Activated CD8-positive, alpha-beta memory T cell treated with anti-CD3 and anti-CD28 coated beads for 1 hour (primary cell): Measurements from ENCODE around the gene GRB10.

Experiments
- DNase-seq, 2 donors: peaks; one replicate each; pipeline ENCODE4 v3.0.0-alpha.2; 2020; ENCODE audit warnings: low read depth in 1 of 2; ENCODE audit errors: extremely low read depth in 1 of 2

GRB10 gene

GRCh38 chr7:50674896-50675835, 107.5 kb downstream of the GRB10 start:
- no peak for DNase-seq

GRCh38 chr7:50674299-50674698, 108.4 kb downstream of the GRB10 start:
- no peak for DNase-seq

GRCh38 chr7:50673096-50673495, 109.6 kb downstream of the GRB10 start:
- no peak for DNase-seq

DNA sequence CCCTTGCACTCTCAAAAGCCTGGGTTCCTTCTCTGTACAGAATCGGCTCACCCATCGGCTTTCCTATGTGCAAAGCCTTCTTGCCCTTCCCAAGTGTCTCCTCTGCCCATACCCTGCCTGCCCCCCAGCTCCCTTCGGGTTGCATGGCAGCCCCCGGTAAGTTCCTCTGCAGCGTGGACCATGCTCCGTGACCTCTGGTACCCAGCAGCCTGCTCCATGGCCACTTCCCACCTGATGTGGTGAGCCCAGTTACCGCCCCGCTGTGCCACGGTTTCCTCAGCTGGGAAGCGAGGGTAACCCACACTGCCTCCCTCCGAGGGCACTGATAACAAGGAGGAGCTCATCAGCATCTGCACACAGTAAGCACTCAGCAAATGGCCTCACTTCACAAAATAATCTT, 110.7 kb downstream of the GRB10 start:
- DNase-seq: no peak

DNA sequence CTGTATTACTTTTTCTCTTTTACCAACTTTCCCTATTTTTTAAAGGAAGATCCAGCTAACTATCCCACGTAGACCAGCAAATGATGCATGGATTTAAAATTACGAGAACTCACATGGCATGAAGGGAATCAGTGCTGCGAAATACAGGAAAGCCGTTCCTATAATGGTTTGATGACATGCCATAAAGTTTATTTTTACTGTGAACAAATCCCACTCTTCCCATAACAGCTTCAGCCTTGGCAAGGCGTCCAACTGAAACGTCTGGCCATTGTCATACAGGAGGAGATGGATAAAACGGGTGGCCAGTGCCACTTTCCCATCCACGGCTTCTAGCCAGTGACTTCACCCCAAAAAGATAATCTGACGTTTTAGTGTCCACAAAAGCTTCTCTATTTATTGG, 111.3 kb downstream of the GRB10 start:
- no peak for DNase-seq

GRCh38 chr7:50669890-50670289, 112.8 kb downstream of the GRB10 start:
- DNase-seq: no peak

GRCh38 chr7:50667789-50668226, 114.9 kb downstream of the GRB10 start:
- DNase-seq: no peak

DNA sequence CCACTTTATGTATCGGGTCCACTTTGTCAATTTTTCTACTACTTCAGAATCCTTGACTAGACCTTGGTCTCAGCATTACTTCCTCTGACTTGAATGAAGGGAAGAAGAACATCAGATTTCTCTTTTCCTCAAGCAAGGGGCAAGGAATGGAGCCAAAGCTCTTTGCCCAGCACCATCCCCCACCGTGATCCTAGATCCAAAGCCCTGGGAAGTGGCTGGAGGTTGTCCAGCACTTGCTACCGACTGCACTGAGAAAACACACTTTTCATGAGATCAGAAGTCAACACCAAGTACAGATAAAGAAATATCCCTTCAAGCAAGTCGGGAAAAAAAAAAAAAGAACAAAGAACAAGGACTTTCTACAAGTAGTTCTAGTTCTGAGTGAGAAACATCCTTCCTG, 115.4 kb downstream of the GRB10 start:
- DNase-seq: no peak

DNA sequence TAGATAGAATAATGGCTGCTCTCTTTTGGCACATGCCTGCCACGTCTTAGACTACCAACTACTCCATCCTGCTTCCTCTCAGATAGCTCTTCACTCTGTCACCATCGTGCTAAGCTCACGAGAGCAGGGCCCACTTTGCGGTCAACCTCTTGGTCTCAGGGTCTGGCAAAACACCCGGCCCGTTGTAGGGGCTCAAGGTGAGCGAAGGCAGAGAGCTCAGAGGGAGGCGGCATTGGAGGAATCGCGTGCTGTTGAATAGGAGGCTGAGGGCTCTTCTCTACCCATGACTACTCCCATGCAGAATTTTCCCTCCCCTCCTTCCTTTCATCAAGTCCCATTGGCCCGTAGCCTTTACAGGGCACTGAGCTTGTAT, 116.6 kb downstream of the GRB10 start:
- no peak for DNase-seq

DNA sequence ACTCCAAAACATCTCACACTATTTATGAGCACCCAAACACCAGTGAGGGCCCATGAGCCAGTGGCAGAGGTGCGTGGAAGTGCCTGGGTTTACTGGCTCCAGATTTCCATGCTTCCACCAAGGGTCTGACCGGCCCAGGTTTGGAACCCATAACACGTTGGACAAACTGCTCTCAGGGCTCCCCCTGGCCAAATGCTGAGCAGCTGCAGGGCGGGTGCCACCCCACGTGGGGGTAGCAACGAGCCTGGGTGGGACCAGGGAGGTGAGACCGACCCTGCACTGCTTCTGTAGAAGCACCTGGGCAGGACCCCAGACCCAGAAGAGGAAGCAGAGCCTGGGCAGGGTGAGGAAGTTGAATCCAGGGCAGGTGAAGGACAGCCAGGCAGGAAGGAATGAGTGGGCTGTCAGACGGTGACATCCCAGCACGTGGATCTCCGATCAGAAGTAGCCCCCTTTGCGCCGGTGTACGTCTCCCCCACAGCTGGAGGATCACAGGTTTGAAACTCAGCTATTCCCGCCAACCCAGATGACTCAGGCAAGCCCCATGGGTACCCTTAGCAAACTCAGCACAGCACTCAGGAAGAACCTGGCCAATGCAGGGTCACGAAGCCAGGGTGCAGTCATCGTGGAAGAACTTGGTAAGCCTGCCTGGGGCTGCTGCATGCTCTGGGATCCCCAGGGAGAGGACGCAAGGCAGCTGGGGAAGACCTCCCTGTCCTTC, 117.1 kb downstream of the GRB10 start:
- no peak for DNase-seq

DNA sequence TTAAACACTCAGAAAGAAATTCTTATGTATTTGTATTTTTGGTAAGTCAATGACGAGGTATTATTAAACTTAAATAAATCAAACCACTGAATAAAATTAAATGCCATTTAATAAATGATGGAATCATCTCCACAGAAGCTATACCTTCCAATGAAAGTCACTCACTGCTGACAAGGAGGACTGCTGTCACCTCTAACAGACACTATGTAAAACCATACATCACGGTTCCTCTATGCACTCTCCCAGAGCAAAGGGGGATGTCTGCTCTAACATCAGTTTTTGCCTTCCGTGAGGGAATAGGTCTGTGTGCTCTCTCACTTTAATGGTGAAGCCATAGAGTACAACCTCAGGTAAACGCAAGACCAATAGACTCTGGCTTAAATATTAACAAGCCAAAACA, 117.8 kb downstream of the GRB10 start:
- no peak for DNase-seq

DNA sequence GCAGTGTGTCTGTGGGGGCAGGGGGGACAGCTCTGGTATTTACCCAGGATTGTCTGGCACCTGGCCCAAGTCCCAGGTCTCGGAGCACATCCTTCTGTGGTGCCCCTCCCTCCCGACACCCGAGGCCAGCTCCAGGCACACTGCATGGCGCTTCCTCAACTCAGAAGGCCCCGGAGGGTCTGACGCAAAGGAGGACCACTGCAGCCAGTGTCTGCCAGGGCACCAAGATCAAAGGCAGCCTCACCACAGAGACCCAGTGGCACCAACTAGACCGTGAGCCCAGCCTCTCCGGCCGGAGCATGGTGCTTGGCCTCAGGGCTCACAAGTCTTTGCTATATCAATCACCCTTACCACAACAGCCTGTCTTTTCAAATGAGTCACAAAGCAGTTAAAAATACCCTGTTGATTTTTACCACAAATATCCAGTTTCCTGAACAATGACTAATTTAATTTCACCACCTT, 118.2 kb downstream of the GRB10 start:
- no peak for DNase-seq

DNA sequence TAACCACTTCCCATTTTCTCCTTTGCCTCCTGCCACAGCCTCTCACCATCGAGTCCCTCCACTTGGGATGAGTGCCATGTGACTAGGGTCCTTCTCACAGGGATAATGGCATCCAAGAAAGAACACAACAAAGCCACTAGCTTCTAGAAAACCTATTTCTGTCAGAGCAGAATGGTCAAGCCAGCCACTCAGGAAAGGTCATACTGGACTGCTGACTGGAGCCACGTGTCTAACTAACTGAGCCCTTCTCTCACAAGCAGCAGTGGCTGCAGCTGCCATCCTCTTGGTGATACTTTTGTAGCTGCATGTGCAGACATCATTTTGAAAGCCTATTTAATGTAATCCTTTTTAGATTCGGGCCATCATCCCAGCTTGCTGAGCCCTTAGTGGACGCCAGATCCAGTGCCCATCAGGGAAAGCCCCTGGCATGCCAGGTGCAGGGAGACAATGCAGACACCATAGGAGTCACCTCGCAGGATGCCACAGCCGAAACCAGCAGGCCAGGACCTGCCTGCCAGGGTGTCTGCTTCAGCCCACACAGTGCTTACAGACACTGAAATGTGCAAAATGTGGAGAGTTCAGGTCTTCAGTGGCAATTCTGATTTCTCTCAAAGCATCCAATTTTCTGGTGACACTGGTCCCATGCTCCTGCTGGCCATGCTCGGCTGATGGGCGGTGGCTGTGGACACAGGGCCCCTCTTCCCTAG, 119.1 kb downstream of the GRB10 start:
- DNase-seq: no peak

DNA sequence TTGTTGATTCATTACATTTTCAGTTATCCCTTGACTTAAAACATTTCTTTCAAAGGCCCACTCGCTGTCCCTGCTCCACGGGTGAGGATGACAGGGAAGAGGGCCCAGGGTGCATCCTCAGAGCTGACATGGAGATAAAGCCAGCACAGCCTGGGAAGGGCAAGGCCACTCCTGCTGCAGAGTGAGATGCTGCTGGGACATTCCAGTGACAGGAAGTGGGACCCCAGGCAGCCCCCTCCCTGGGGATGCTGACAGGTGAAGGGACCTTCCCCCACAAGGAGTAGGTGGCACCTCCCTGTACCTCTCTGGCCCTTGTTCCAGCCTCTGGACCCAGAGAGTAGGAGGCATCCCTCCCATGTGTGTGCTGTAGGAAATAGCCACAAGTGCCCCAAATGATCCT, 119.7 kb downstream of the GRB10 start:
- no peak for DNase-seq

GRCh38 chr7:50662041-50662694, 120.5 kb downstream of the GRB10 start:
- DNase-seq: no peak

DNA sequence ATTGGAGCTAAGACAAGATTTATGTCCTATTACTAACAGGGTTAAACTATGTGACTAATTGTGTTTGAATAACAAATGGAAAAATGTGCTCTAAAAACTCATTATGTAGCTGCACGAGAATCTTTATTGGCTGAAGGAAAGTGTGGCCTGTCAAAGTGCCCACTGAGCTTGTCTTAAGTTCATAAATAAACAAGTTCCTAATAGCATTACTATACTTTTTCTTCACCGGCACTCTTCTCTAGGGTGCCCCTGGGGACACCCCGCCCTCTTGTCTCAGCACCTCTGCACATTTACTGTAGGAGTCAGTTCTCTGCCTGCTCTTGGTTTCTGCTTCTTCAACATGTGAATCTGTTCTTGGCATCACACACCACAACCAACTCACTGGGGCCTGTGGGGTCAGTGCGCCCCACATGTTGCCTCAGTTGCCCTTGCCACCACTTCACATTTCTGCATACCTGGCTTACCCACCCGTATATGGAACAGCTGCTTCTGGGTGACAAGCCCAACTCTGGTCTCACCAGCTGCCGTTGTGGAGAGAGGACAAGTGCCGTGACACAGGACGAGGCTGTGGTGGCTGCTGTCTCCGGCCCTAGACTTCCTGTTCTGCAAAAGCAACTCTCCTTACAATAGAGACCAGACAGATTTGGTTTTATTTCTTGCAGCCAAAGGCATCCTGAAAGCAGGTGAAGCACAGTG, 121.2 kb downstream of the GRB10 start:
- no peak for DNase-seq

- no peak for DNase-seq
These were observed 121.9 kb downstream of the GRB10 start for GRCh38 chr7:50660830-50661175.

GRCh38 chr7:50660040-50660829, 122.5 kb downstream of the GRB10 start:
- DNase-seq: peak in 1 of 2 donors; percentile 30

- DNase-seq: no peak
These were observed 123.2 kb downstream of the GRB10 start for GRCh38 chr7:50659329-50659965.
